Keratinocyte (primary cell): ENCODE results near the gene NUDT13. TPM values are rescaled to one million over a fixed set of nuclear protein-coding genes. Genes with fewer than 3 reads are reported as not detected.

ENCODE experiments used
- DNase-seq: peaks from one replicate; pipeline ENCODE4 v3.0.0-alpha.2; 2011; ENCODE audit warnings: low read depth, missing footprints, low spot score
- FAIRE-seq: peaks from 2 replicates; lab custom pipeline; 2011; peaks lifted over from hg19 to GRCh38; lab: Jason Lieb, UNC
- H2AFZ ChIP-seq: 2 replicates; pipeline ENCODE4 v1.6.0; 2012; ENCODE audit warnings: low read length, control low read depth, inconsistent platforms; ENCODE audit not compliant: control insufficient read depth
- H3K27ac ChIP-seq: 2 replicates; pipeline ENCODE4 v1.5.1; 2011; ENCODE audit warnings: low read length; ENCODE audit not compliant: control insufficient read depth, insufficient read depth
- H3K27me3 ChIP-seq: 3 replicates; pipeline ENCODE4 v1.6.0; 2011; ENCODE audit warnings: low read length; ENCODE audit not compliant: control insufficient read depth, insufficient read depth; ENCODE audit errors: extremely low read depth
- H3K36me3 ChIP-seq, 2 experiments: 2 replicates in 1 of 2; 3 replicates in 1 of 2; pipeline ENCODE4 v1.5.1; 2011; ENCODE audit warnings: low read length in 2 of 2, mild to moderate bottlenecking in 1 of 2; ENCODE audit not compliant: control insufficient read depth in 2 of 2, insufficient read depth in 2 of 2; ENCODE audit errors: extremely low read depth in 1 of 2
- H3K4me1 ChIP-seq: 3 replicates; pipeline ENCODE4 v1.5.1; 2011; ENCODE audit warnings: low read length; ENCODE audit not compliant: control insufficient read depth, insufficient read depth; ENCODE audit errors: extremely low read depth
- H3K4me2 ChIP-seq: 3 replicates; pipeline ENCODE4 v1.6.0; 2011; ENCODE audit warnings: low read depth, low read length; ENCODE audit not compliant: control insufficient read depth, insufficient read depth; ENCODE audit errors: extremely low read depth
- H3K4me3 ChIP-seq, 3 experiments: fragments of 200-600 bp in 1 of 3; sonication (generic) in 1 of 3; 2 replicates in 2 of 3; 3 replicates in 1 of 3; pipeline ENCODE4 v1.5.1; 2011 to 2016; ENCODE audit warnings: low read length in 3 of 3, mild to moderate bottlenecking in 3 of 3, control low read depth in 2 of 3, inconsistent platforms in 1 of 3, low read depth in 1 of 3, mixed read lengths in 1 of 3, mixed run types in 1 of 3, moderate library complexity in 1 of 3; ENCODE audit not compliant: control insufficient read depth in 2 of 3, insufficient read depth in 2 of 3; ENCODE audit errors: extremely low read depth in 1 of 3
- H3K79me2 ChIP-seq: 2 replicates; pipeline ENCODE4 v1.6.0; 2012; ENCODE audit warnings: low read length; ENCODE audit not compliant: control insufficient read depth, insufficient read depth
- H3K9ac ChIP-seq: 3 replicates; pipeline ENCODE4 v1.6.0; 2011; ENCODE audit warnings: low read length; ENCODE audit not compliant: control insufficient read depth, insufficient read depth; ENCODE audit errors: extremely low read depth
- H3K9me1 ChIP-seq: 3 replicates; pipeline ENCODE4 v1.6.0; 2011; ENCODE audit warnings: low read length; ENCODE audit not compliant: control insufficient read depth, insufficient read depth; ENCODE audit errors: extremely low read depth
- H3K9me3 ChIP-seq: 2 replicates; pipeline ENCODE4 v1.5.1; 2012; ENCODE audit warnings: low read depth, low read length; ENCODE audit not compliant: control insufficient read depth
- H4K20me1 ChIP-seq: 3 replicates; pipeline ENCODE4 v1.6.0; 2011; ENCODE audit warnings: low read length; ENCODE audit not compliant: control insufficient read depth, insufficient read depth; ENCODE audit errors: extremely low read depth
- EZH2 ChIP-seq: IDR thresholded peaks from one replicate; pipeline ENCODE4 v1.6.1; 2012; ENCODE audit warnings: inconsistent platforms, mild to moderate bottlenecking, low read length, moderate library complexity
- dilution Hi-C: fragments of 300-500 bp; cut with MboI; formaldehyde crosslinking; loops from one replicate; pipeline ENCODE4 v1.7.0; 2020; ENCODE audit warnings: low sequenced_read_pairs; ENCODE audit not compliant: extremely low pct_ligation_motif_present
- polyA plus RNA-seq, 5 experiments: library from polyadenylated mRNA; depleted of rRNA in 3 of 5; stranded (reverse) in 3 of 5; stranded (forward) in 1 of 5; unstranded in 1 of 5; fragments of >200 nt; gene quantifications; 1 replicate in 1 of 5; 2 replicates in 3 of 5; 3 replicates in 1 of 5; pipeline versions ENCODE4 v1.2.1 to v1.2.3, GENCODE V29; 2011 to 2012; ENCODE audit warnings: missing spikeins in 2 of 5, low read depth in 1 of 5, low replicate concordance in 1 of 5
- TF ChIP-seq, protein P1 (sequence below), 3 experiments: IDR thresholded peaks in 1 of 3; conservative IDR thresholded peaks in 1 of 3; optimal IDR thresholded peaks in 1 of 3; 2 replicates in 2 of 3; 3 replicates in 1 of 3; pipeline versions ENCODE3 to v1.5.1; 2011; ENCODE audit warnings: low read length in 3 of 3, mild to moderate bottlenecking in 3 of 3, moderate library complexity in 2 of 3, control low read depth in 1 of 3, inconsistent platforms in 1 of 3; ENCODE audit not compliant: insufficient read depth in 2 of 3; ENCODE audit errors: extremely low read depth in 1 of 3

NUDT13 gene
- polyA plus RNA-seq, 1 donor (not counting 4 experiments of a cell fraction or from before 2014, with no cell fraction given), result 2.4 TPM

DNA sequence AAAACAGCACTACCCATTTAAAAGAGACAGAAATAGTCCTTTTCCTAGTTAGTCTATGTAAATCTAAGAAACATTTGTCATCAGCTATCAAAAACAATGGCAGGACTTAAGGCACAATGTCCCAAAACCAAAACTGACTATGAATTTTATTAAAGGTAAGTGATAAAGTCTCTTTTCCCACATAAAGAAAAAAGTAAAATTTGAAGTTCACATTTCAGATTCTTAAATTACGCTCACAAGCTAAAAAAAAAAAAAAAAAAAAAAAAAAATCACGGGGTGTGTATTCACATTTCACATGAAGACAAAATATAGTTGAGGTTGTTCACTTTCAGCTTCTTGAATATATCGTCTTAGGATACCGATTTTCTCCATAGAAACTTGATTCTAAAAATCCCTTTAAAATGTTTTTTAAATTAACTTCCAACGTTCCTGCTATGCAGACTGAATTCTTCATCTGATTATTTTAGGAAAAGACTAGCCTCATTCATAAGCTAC lies 15.2 kb upstream of the NUDT13 start:
- Histone ChIP-seq H3K4me1 (peaks cover 13% of the 10 kb centered on the region), H3K27me3 (no peaks in the 10 kb centered on the region), H2AFZ (no peak overlapping the region), H3K79me2 (peaks cover 59% of the 10 kb centered on the region), H3K27ac (peak overlapping the region; percentile 81), H3K9me3 (no peaks in the 10 kb centered on the region), H3K4me3 (peak overlapping the region; percentile 59 to 74 (median 70)), H3K36me3 (peaks cover 0 to 1% of the 10 kb centered on the region in 2 experiments), H4K20me1 (no peaks in the 10 kb centered on the region), H3K9ac (peak overlapping the region; percentile 97), H3K4me2 (peak overlapping the region; percentile 80), H3K9me1 (no peaks in the 10 kb centered on the region)
- dilution Hi-C loops, result no loop called here
- DNase-seq, result no peak
- no peak for FAIRE-seq
- TF ChIP-seq, protein P1, sequence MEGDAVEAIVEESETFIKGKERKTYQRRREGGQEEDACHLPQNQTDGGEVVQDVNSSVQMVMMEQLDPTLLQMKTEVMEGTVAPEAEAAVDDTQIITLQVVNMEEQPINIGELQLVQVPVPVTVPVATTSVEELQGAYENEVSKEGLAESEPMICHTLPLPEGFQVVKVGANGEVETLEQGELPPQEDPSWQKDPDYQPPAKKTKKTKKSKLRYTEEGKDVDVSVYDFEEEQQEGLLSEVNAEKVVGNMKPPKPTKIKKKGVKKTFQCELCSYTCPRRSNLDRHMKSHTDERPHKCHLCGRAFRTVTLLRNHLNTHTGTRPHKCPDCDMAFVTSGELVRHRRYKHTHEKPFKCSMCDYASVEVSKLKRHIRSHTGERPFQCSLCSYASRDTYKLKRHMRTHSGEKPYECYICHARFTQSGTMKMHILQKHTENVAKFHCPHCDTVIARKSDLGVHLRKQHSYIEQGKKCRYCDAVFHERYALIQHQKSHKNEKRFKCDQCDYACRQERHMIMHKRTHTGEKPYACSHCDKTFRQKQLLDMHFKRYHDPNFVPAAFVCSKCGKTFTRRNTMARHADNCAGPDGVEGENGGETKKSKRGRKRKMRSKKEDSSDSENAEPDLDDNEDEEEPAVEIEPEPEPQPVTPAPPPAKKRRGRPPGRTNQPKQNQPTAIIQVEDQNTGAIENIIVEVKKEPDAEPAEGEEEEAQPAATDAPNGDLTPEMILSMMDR (optimal IDR thresholded peaks at IDR 0.05 in 1 of 3, IDR thresholded peaks at IDR 0.05 in 1 of 3, conservative IDR thresholded peaks at IDR 0.05 in 1 of 3; ENCODE audit: extremely low read depth in 1 of 3, insufficient read depth in 2 of 3, low read length in 3 of 3), result no peak
- no peak for TF ChIP-seq EZH2

DNA sequence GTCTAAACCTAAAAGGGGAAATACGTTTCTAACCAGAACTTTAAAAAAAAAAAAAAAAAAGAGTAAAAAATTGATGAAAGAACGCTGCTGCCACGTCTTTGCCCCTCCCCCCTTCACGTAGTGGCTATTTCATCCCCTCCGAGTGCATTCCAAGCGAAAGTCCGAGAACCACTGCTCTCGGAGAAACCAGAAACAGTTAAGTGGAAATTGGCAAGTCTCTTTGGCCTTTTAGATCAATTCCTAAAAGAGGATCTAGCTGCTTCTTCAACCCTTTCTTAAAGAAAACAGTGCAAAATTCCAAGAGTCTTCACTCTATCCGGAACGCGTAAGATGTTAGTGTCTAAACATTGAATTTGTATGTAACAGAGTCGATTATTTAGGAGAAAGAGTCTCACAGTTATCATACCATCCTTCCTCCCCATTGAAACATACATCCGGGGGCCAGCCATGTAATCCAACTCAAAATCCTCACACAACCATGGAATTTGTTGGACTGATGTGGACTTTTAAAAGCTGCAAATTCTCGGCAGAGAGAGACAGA lies 14.7 kb upstream of the NUDT13 start:
- peaks cover 13% of the 10 kb centered on the region for H3K4me1 ChIP-seq
- peak overlapping the region; percentile 48 for H2AFZ ChIP-seq
- no peaks in the 10 kb centered on the region for H3K9me1 ChIP-seq
- peaks cover 55% of the 10 kb centered on the region for H3K79me2 ChIP-seq
- no peak for TF ChIP-seq EZH2
- TF ChIP-seq, protein P1 (optimal IDR thresholded peaks at IDR 0.05 in 1 of 3, IDR thresholded peaks at IDR 0.05 in 1 of 3, conservative IDR thresholded peaks at IDR 0.05 in 1 of 3; ENCODE audit: extremely low read depth in 1 of 3, insufficient read depth in 2 of 3, low read length in 3 of 3), result no peak
- H3K36me3 ChIP-seq, result peaks cover 0 to 1% of the 10 kb centered on the region in 2 experiments
- dilution Hi-C loops, result no loop called here
- DNase-seq, result no peak
- no peaks in the 10 kb centered on the region for H4K20me1 ChIP-seq
- no peaks in the 10 kb centered on the region for H3K9me3 ChIP-seq
- peak overlapping the region; percentile 80 for H3K4me2 ChIP-seq
- peak overlapping the region; percentile 59 to 74 (median 70) for H3K4me3 ChIP-seq
- H3K27ac ChIP-seq, result peak overlapping the region; percentile 81
- no peak for FAIRE-seq
- no peaks in the 10 kb centered on the region for H3K27me3 ChIP-seq
- peak overlapping the region; percentile 97 for H3K9ac ChIP-seq
